ENCODE measurements around the gene SCAMP2.

The SCAMP2 gene

DNA sequence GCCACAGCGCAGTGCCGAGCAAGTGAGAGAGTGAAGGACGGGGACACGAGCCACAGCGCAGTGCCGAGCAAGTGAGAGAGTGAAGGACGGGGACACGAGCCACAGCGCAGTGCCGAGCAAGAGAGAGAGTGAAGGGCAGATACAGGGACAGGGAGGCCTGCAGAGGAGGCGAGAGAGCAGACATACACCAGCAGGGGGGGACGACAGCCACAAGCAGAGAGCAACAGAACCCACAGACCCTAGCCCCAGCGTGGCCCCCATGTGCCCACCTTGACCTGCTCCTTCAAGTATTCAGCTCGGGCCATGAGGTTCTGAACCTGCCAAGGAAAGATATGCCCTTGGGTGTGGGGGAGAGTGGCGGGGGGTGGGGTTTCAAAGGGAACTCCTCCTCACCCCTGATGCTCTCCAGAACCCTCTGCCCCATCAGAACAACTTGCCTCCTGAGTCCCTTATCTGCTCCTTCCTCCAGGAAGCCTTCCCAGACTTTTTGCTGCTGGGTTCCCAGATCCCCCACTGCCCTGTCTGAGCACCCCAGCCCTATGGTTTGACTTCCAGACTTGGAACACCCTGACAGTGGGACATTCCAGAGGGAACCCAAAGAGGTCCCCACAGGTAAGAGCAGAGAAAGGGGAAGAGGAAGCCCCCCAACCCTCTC, 35.6 kb downstream of the SCAMP2 start:
- no peak for DNase-seq

DNA sequence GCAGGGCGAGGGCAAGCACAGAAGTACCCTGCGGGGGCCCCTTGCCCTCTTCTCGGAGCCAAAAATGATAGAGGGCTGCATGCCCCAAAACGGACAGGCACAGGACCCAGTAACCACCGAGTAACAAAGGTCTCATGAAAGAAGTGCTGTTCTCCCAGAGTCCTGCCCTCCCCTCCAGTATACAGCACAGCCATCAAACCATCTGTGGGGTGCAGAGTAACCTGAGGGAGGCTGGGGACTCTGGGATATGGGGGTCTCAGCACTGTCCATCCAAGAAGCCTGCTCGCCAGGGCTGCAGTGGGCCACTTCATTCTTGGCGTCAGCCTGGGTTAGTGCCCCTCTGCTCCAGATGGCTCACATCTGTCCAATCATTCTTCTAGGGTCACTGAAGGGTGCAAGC, 36.3 kb downstream of the SCAMP2 start:
- DNase-seq: no peak

DNA sequence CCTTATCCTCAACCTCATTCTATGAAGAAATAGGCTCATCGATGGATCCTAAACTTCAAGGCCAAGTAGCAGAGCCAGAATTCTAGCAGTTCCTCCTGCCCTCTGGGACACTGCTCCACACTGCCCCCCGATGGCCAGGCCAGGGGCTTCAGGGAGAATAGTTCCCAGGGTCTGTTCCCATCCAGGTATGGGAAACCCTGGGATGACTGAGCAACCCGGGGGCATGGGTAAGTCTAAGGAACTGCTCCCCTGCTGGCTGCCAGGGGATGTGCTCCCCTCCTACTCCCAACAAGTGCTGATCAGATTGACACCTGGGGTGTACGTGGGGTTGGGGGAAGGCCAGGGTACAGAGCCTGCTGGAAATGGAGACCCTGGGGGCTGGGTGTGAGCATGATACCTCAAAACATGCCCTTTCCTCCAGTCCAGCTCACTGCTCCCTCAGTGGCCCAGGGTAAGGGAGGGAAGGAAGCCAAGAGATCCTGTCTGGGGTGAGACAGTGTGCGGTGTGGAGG, 37.8 kb downstream of the SCAMP2 start:
- DNase-seq: no peak

DNA sequence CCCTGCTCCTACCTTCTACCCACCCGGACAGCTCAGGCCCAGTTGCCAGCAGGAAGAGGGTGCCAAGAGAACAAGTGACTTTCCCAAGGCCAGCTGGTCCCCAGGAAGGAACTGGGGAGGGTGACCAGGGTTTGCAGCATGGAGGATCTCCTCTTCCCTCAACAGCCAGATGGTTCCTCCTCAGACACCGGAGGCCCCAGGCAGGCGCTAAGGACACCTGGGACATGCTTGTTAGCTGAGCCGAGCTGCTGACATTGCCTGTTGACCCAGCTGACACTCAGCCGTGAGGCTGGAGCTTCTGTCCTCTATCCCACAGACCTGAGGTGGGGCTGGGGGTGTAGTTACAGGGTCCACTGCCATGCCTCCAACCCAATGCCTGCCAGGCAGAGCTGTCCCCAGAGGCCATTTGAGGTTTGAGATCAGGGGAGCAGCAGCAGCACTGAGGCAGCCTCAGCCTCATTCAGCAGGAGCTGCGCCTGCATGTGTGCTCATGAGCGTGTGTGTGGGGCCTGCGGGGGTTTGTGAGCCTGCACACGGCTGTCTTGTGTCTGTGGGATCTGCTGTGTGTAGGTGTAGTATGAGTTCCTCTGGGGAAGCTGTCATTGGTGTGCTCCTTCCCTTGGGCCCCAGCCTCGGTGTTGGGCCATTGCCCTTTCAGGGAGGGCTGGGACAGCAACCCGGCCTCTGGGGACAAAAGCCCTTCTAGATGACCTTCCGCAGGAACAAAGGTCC, 39.6 kb downstream of the SCAMP2 start:
- no peak for DNase-seq

DNA sequence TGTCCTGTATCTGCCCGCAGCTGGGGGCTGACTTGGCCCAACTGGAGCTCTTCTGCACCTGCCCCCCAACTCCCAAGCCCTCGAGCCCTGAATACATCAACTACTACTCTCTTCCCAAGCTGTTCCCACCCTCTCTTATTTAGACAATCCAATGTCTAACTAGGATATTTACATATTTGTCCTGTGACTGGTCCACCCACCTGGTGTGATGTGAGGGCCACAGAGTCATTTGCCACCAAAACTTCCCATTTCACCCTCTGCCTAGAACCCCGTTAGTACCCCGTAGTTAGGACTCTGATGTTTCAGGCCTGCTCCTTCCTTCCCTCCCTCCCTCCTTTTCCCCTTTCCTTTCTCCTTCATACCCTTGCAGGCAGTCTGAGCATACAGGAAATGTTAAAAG, 40.3 kb downstream of the SCAMP2 start:
- DNase-seq: no peak

DNA sequence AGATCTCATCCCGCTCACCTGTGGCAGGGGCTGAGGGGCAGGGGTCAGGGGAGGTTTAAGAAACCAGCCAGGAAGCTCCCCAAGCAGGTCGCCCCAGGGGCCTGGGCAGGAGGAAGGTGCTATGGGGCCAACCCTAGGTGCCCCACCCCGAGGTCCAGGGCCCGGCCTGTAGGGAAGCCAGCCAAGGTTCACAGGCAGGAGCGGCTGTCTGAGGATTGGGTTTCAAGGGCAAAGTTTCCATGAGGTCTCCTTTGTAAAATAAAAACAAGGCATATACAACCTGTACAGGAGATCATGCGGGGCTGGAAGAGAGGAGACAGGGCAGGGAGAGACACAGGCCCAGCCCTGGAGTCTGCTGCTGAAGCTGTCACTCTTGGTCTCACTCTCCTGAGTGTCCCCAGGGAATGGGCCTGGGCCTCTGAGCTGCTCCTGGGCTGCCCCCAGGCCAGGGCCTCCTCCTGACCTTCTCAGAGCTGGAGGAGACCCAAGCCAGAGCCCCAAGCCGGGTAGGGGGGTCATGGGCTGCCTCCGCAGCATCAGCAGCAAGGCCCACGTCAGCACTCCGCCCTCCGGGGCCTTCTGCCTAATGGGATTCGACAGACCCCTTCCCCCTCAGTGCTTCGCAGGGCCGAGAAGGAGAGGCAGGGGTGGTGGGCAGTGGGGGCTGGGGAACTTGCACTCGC, 41.2 kb downstream of the SCAMP2 start:
- no peak for DNase-seq

DNA sequence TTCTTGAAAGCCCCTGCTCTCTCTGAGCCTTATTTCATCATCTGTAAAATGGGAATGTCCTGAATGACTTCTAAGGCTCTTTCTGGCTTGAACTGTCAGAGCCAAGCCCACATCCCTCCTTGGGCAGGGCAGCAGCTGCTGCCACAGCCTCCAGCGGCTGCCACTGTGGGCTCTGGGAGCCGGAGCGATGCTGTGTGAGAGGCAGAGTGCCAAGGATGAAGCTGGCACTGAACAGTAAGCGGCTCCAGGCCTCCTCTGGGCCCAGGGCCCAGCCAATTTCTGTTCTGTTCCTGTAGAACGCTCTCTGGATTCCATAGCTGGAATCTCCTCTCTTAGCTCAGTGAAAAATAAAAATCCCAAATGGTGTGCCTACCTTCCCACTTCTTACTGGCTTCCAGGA, 42.3 kb downstream of the SCAMP2 start:
- DNase-seq: no peak

DNA sequence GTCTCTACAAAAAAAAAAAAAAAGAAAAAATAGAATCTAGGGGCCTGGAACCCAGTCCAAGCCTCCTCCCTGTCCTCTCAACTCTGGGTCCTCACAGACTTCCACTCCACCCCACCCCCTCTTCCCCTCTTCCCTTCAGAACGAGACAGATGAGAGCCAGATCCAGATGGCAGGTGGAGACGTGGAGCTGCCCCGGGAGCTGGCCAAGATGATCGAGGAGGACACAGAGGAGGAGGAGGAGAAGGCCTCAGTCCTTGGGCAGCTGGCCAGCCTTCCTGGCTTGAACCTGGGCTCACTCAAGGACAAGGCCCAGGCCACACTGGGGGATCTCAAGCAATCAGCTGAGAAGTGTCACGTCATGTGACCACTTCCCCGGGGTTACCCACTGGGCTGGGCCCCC, 43.2 kb downstream of the SCAMP2 start:
- no peak for DNase-seq

DNA sequence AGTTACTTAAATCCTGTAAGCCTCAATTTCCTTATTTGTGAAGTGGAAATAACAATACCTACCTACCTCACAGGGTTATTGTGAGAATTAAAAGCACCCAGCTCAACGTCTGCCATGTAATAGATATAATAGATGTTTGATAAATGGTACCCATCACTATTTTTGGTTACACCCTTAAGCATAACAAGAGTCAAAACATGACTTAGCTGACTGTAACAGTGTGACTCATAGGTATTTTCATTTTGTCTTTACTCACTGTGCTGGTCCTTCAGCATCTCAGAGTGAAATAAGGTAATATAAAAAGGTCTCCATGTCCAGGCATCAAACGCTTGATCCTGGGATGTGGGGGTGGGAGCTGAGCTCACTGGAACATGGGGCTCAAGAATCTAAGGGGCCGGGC, 43.7 kb downstream of the SCAMP2 start:
- DNase-seq: no peak

DNA sequence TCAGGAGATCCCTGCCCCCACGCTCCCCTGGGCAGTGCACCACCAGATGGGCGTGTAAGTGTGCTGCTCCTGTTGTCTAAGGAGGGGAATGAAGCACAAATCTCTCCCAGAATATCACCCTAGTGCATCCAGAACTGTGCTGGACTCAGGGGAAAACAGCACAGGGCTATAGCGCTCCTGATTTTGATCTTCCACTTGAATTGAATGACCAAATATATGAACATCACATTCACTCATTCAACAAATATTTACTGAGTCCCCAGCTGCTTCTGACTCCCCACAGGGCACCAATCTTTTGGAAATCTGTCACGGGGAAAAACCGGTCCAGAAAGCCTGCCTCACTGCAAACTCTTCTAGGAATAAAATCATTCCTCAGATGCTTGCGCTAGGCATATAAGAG, 44.3 kb downstream of the SCAMP2 start:
- DNase-seq: no peak

DNA sequence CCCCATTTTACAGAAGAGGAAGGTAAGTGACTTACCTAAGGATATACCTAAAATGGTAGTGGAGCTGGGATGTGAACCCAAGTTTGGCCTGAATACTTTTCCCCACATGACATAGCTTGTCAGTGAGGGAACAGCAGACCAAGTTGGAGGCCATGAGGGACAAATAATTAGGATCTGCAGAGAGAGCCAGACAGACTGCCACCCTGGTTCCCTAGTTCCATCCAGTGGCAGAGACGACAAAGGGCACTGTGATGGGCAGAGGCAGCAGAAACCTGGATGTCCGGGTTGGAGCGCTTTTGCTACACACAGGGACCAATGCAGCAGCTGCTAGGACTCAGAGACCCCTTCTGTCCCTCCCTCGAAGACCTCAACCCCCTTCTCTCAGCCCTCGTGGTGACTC, 45.6 kb downstream of the SCAMP2 start:
- DNase-seq: no peak

DNA sequence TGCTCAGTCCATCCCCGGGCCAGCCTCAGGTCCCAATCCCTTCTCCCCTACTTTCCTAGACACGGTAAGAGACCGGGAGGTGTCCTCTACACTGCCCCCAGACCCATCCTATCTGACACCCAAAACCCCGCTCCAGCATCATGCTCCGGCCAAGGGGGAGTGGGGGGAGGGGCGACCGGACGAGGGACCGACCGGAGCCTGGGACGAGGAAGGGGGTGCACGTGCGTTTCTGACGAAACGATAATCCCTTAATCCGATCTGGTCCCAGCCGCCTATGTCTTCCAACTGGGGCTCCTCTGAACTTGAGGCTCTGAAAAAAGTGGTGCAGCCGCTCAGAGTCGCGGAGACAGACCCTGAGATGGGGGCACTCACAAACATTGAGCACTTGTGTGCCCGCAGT, 46.2 kb downstream of the SCAMP2 start:
- no peak for DNase-seq

DNA sequence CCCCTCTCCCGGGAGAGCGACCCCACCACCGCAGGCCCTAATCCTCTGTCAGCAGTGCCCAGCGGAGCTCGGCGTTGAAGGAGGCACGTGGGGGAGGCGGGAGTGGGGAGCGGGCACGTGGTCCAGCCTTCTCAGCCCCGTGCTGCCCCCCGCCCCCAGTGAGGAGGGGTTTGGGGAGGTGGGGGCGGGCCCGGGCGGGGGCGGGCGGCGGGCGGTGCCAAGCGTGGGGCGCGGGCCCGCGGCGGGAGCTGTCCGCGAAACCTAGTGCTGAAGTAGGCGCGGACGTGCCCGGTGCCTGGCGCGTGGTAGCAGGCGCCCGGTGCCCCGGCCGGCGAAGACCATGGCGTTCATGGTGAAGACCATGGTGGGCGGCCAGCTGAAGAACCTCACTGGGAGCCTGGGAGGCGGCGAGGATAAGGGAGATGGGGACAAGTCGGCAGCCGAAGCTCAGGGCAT, 46.8 kb downstream of the SCAMP2 start, which contains the start of gene CPLX3:
Gene CPLX3, plus strand, starts transcription at position 264 of the 456 bp plus-strand sequence. Its CDS starts 77 bp downstream, at position 341.
- DNase-seq: no peak

DNA sequence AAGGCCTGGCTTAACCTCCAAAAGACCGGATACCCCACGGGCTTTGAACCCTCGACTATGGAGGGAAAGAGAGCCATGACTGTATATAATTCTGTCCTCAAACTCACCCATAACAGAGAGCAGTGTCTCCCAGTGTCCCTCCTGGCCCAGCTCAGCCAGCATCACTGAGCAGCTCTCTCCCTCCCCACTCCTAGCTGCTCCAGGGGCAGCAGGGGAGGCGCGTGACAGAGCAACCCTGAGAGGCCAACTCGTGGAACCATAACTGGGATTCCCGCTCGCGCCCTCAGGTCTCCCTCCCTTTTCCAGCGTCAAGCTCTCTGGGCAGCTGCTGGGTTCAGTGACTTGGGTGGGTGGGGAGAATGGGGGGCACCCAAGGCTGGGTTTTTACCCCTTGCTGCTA, 47.3 kb downstream of the SCAMP2 start:
- DNase-seq: no peak

DNA sequence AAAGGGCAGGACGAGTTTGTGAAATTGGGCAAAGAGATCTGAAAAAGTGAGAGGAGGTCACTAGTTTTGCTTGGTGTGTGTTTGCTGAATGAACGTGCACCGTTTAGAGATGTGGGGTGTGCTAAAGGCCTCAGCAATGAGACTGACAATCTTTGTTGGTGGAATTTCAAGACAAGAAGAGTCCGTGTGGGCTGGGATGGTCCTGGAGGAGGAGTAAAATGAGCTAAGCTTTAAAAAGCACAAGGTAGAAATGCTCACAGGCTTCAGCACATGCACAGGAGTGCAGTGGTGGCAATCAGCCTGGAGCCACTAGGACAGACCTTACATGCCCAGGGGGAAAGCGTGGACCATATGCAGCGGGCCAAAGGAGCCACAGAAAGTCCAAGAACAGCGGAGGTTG, 48.2 kb downstream of the SCAMP2 start:
- DNase-seq: no peak

DNA sequence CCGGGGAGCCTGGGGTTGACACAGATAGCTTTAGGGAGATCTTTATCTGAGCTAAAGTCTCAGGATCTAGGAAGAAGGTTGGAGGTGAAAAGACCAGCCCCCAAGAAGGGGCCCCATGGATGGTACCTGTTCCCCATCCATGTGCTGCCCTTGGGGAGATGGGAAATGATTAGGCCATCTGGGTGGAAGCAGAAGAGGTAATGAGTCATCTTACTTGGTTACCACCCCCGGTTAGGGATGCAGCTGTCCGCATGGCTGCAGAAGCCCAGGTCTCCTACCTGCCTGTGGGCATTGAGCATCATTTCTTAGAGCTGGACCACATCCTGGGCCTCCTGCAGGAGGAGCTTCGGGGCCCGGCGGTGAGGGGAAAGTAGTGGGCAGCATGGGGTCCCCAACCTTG, 49.8 kb downstream of the SCAMP2 start:
- no peak for DNase-seq

DNA sequence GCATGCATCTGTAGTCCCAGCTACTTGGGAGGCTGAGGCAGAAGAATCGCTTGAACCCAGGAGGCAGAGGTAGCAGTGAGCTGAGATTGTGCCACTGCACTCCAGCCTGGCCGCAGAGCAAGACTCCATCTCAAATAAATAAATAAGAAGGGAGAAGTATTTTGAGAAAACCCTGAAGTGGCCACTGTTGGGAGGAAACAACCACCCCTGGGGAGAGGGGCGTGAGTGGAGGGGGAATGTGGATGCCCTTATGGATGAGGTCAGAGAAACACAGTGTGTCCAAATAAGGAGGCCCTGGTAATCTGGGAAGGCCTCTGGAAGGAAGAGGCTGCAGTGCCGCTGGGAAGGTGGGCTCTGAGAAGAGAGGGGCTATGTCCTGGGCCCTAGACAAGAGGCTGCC, 50.9 kb downstream of the SCAMP2 start:
- no peak for DNase-seq

DNA sequence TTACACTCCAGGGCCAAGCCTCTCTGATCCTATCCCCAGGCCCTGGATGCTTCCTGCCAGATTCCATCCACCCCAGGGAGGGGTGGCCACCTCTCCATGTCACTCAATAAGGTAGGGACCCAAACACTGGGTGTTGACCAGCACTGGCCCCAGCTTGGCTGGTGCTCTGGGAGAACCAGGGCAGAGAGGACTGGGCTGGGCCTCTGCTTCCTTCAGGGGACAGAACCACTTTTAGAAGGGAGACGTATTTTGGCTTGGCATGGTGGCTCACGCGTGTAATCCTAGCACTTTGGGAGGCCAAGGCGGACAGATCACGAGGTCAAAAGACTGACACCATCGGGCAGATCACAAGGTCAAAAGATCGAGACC, 51.4 kb downstream of the SCAMP2 start:
- no peak for DNase-seq

DNA sequence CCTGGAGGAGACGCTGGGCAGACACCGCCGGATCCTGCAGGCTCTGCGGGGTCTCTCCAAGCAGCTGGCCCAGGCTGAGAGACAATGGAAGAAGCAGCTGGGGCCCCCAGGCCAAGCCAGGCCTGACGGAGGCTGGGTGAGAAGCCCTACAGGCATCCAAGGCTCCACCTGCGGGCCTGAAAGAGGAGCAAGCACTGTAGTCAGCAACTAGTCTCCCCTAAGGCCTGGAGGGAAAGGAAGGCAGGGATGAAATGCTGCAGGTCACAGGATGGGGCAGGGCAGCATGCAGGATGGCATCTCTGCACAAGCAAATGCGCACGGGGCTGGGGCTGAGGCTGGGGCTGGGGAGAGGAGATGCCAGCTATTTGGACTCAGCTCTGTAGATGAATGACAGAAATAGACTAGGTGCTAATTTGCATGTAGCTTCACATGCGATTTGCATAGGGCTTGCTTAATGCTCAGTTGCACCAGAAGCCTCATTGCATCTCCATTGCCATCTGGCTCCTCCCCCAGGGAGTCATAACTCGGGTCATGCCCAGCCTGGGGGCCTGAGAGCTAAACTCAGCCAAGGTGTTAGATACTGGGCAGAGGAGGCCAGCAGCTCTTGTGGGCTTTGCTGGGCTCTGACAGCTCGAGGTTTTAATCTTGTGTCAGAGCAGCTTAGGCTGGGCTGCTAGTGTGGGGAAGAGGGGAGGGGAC, 51.9 kb downstream of the SCAMP2 start:
- no peak for DNase-seq

DNA sequence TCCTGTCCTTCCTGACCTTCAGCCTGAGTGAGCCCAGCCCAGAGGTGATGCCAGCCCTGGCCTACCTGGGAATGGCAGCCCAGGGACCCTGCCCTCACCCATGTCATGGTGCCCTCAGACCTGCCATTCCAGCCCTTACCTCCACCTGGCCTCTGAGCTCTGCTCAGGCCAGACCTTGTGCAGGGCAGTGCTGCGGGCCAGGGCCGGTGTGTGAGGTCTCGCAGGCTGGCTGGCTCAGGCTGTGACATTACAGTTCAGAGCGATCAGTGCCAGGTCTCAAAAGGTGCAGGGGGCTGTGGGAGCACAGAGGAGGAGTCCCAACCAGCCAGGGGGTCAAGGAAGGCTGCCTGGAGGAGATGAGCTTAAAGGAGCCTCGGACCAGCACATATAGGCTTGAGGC, 53.1 kb downstream of the SCAMP2 start:
- no peak for DNase-seq

DNA sequence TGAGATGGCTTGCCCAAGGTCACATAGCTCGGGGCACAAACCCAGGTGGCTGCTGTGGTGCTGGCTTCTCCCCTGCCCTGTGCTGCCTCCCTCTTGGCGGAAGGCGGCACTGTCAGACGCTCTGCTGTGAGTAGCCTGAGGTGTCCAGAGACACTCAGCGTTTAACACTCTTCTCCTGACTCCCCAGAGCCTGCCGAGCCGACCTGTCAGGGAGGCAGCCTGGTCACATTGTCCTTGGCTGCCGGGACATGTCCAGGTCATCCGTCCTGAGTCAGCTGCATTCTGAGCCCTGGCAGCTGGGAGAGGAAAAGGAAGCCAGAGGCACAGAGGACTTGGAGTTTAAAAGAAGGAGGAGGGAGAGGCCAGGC, 55.8 kb downstream of the SCAMP2 start:
- no peak for DNase-seq

DNA sequence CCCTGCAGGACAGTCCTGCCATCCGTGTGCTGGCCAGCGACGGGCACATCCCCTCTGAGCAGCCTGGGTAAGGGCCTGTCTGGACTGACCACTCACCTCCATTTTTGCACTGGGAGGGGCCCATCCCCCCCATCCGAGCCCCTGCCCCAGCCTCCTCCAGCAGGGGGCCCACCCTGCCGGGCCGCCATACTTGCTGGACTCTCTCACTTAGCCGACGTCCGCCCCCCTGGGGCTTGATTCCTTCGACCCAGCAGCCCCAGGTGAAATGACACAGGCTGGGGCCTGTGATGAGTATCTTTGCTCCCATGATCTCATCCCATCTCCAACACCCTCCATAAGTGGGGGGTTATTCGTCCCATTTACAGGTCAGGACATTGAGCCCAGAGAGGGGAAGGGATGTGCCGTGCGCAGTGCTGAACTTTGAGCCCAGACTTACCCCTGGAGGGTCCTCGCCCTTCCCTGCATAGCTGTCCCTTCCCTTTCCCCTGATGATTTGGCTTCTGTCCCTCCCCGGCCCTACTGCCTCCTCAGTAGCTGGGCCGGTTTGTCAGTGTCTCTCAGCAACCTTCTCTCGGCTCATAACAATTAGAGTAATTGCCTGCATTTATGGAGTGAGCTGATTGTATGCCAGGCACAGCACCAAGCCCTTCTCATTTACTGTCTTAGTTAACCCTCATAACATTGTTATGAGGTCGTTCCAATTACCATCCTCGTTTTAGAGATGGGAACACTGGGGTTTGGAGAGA, 56.4 kb downstream of the SCAMP2 start:
- no peak for DNase-seq

DNA sequence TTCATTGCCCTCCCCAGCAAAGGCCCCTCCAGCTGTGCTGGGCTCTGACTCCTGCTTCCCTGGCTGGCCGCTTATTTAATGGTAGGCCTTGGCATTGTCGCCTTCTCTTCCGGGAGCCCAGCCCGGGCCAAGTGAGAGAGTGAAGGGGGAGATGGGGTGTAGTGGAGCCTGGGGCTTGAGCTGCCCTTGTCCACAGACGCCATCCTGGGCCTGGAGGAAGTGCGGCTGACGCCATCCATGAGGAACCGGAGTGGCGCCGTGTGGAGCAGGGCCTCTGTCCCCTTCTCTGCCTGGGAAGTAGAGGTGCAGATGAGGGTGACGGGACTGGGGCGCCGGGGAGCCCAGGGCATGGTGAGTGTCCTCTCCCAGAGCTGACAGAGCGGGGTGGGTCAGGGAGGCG, 57.2 kb downstream of the SCAMP2 start:
- no peak for DNase-seq

Data from activated CD4-positive, alpha-beta T cell treated with anti-CD3 and anti-CD28 coated beads for 1 hour (primary cell).